GM12872 (cell line): ENCODE measurements around the gene KHSRP.

Experiments
- TF ChIP-seq, protein P1 (sequence below): IDR thresholded peaks from 3 replicates; pipeline ENCODE4 v1.5.1; 2011; ENCODE audit warnings: low read depth, mild to moderate bottlenecking, low read length, moderate library complexity; ENCODE audit not compliant: insufficient read depth

The KHSRP gene

DNA sequence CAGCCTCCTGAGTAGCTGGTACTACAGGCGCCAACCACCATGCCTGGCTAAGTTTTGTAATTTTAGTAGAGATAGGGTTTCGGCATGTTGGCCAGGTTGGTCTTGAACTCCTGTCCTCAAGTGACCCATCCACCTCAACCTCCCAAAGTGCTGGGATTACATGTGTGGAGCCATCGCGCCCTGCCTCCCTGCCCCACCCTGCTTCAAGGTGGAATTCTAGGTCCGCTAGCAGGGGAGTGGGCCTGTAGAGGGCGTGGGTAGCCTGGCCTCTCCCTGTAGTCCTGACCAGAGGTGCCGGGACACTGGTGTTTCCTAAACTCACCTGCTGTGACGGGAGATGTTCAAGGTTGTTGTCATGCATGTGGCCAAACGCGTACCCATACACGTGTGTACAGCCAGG lies 8.6 kb upstream of the KHSRP start:
- TF ChIP-seq, protein P1, sequence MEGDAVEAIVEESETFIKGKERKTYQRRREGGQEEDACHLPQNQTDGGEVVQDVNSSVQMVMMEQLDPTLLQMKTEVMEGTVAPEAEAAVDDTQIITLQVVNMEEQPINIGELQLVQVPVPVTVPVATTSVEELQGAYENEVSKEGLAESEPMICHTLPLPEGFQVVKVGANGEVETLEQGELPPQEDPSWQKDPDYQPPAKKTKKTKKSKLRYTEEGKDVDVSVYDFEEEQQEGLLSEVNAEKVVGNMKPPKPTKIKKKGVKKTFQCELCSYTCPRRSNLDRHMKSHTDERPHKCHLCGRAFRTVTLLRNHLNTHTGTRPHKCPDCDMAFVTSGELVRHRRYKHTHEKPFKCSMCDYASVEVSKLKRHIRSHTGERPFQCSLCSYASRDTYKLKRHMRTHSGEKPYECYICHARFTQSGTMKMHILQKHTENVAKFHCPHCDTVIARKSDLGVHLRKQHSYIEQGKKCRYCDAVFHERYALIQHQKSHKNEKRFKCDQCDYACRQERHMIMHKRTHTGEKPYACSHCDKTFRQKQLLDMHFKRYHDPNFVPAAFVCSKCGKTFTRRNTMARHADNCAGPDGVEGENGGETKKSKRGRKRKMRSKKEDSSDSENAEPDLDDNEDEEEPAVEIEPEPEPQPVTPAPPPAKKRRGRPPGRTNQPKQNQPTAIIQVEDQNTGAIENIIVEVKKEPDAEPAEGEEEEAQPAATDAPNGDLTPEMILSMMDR = no peak

DNA sequence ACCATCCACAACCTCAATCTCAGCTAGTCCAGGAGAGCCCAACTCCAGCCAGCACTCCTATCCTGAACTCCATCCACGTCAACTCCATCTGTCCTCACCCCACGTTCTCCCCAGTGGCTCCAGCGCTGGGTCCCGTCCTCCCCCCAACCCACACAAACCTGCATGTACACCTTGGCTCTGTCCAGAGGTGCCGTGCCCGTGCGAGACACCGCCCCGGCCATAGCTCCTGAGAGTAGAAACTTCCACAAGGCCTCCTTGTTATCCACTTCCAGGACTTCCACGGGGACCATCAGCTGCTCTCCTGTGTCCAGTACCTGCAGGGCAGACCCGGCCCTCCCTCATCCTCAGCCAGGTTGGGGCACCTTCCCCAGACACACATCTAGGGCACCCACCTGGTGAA lies 7.3 kb upstream of the KHSRP start:
- TF ChIP-seq, protein P1 = no peak

DNA sequence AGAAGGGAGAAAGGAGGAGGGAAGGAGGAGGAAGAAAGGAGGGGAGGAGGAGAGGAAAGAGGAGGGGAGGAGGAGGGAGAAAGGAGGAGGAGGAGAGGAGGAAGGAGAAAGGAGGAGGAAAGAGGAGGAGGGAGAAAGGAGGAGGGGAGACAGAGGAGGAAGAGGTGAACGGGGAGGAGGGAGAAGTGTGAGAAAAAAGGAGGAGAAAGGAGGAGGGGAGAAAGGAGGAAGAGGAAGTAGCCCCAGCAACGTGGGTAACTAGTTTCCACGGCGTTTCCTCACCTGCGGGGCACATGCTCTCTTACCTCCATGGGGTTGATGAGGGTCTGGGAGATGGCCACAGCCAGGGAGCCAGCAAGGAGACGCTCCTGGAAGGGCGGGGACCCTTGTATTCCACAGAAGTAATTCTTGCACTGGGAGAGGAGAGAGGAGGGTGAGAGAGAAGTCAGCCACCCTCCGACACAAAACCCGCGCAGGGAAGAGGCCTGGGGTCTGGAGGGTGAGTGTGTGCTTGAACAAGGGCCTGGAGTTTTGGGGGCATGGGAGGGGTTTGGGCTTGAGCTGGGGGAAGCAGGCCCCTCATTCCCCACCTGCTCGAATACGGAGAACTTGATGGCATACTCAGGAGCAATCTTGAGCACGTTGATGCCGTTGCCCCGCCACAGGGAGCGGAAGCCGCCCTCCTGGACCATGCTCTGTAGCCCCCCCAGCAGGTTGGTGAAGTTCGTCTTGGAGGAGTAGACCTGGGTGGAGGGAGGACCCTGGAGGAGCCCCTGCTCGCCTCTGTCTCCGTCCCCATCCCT lies 5.0 kb upstream of the KHSRP start:
- TF ChIP-seq, protein P1 = no peak

DNA sequence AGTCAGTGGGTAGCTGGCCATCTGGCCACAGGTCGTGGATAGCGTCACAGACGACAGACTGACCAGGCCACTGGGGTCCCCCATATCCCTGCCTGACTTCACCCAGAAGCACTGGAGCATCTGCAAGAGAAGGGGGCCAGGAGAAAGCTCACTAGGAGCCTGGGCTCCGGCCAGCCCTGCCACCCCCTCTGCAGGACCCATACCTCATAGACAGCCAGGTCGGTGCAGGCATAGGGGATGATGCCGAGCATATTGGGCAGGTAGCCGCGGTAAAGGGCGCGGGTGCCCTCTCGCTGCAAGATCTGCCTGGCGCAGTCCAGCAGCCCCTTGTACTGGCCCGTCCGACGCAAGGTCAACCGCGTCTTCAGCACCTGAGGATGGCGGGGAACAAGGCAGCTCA lies 2.5 kb upstream of the KHSRP start:
- TF ChIP-seq, protein P1 = no peak

DNA sequence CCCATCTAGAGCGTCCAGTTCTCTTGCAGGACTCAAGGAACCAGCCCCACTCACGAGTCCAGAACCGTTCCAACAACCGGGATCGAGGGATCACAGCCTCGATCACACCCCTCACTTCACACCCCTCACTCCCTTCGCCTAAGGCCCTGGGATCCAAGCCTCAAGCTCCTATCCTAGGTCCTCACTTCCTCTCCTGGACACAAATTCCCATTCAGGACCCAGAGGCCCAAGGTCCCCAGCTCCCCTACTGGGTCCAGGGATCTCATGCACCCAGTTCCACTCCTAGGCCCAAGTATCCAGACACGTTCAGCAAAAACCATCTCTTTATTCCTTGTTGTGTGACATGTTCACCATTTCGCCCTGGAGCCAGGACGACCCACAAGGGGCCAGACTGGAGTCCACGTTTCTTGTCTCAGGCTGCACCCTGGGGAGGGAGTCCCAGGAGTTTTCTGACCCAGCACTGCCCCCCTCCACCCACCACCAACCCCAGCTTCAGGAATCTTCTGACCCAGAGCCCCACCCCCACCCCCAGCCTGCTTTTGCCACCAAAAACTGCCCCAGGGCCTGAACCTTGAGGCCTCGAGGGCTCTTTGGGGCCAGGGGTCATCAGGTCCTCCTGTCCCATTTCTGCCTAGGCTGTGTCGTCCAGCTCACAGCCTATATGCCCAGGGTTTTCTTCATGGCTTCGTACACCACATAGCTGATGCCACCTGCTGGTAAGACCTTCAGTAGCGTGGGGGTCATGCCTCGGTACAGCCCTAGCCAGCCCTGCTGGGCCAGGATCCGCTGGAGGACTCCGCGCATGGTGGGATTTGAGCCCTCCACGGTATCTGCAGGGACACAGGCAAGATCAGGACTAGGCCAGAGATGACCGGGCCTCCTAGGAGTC lies 1.4 kb upstream of the KHSRP start:
- TF ChIP-seq, protein P1 = peak; percentile 30; the same call in 1 of the 3 replicates

DNA sequence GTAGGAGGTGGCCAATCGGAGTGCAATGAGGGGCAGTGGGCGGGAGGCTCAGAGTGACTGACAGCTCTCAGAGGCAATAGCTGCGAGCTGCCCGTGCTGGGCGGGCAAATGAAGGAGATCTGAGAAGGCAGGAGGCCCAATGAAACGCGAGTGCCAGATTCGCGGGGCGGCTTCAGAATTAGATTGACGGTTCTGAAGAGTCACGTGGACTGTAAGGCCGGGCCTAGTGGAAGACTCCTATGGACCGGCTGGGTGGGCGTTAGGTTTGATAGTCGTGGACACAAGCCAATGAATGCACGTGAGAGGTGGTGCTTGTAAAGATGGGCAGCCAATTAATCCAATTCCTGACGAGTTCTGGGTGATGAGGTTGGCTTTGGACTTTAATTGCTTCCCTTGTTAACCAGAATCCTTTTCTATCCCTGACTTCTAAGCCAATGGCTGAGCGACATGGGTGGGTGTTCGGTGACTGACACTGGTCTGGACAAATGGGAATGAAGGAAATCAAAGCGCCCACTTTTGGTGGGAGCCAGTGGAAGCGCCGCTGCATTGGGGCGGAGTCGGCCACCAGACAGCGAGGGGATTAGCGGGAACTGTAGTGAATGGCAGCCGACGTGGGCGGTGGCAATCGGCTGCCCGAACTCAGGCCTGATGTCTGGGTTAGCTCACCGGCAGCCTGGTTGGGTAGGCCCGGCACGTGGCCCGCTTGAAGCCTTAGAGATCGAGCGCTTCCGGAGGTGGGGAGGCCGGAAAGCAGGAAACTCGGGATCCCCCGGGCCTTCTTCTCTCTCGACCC lies 524 bp upstream of the KHSRP start:
- TF ChIP-seq, protein P1 = no peak

DNA sequence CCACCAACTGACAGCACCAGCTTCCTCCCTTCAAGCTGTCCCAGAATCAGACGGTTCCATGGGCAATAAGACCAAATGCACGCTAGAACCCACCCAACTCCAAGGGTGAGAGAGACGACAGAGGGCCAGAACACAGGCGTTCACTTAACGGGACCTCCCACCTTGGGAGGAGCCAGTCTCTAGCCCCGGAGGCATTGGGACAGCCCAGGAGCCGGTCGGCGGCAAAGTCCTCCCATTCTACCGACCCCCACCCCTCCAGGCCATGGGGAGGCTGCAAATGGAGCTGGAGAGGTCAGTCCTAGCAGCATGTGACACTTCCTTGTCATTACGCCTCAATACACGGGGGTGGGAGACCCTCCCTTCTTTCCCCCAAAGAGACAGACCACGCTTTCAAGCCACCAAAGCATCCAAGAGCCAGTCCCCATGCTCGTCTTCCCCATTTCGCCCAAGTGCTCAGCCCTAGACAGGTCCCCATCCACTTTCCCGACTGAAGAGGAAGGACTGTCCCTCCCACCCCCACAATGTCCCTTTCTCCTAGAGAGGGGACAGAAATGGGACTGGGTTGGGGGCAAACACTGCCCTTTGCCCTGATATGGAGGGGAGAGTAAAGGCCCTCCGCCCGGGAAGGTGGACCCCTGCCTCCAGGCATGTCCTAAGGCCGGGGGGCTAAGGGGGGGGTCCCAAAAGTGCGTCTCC lies 964 bp downstream of the KHSRP start:
- TF ChIP-seq, protein P1 = no peak
